ENCODE measurements around the gene UGT2B7.

GRCh38 chr4:69120870-69121269, 24.6 kb downstream of the UGT2B7 start:
- TF ChIP-seq, protein P1, sequence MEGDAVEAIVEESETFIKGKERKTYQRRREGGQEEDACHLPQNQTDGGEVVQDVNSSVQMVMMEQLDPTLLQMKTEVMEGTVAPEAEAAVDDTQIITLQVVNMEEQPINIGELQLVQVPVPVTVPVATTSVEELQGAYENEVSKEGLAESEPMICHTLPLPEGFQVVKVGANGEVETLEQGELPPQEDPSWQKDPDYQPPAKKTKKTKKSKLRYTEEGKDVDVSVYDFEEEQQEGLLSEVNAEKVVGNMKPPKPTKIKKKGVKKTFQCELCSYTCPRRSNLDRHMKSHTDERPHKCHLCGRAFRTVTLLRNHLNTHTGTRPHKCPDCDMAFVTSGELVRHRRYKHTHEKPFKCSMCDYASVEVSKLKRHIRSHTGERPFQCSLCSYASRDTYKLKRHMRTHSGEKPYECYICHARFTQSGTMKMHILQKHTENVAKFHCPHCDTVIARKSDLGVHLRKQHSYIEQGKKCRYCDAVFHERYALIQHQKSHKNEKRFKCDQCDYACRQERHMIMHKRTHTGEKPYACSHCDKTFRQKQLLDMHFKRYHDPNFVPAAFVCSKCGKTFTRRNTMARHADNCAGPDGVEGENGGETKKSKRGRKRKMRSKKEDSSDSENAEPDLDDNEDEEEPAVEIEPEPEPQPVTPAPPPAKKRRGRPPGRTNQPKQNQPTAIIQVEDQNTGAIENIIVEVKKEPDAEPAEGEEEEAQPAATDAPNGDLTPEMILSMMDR (conservative IDR thresholded peaks at IDR 0.05; ENCODE audit: low read depth, low read length), result no peak
- TF ChIP-seq EZH2phosphoT487 (IDR thresholded peaks at IDR 0.05; ENCODE audit: borderline replicate concordance, low read length), result no peak
- no peak for TF ChIP-seq EZH2 (IDR thresholded peaks at IDR 0.05; ENCODE audit: low read length, unreplicated experiment)

Measured in PC-3 (cell line).